ENCODE results near the gene CD99L2.
"Not testable (repeated sequence)": the region's sequence is repeated elsewhere in the genome, so short reads cannot be mapped to it uniquely, and the experiment has no call there.

The CD99L2 gene

GRCh38 chrX:150896632-150897031 is 1.8 kb downstream of the CD99L2 start:
- no peak for DNase-seq

GRCh38 chrX:150893936-150894335 is 4.5 kb downstream of the CD99L2 start:
- DNase-seq = no peak

GRCh38 chrX:150889131-150889530 is 9.3 kb downstream of the CD99L2 start:
- no peak for DNase-seq

GRCh38 chrX:150887906-150888465 is 10.5 kb downstream of the CD99L2 start:
- DNase-seq = no peak

- not testable (repeated sequence) for DNase-seq
Measured at GRCh38 chrX:150887268-150887667, 11.2 kb downstream of the CD99L2 start.

GRCh38 chrX:150886381-150886780 is 12.1 kb downstream of the CD99L2 start:
- no peak for DNase-seq

GRCh38 chrX:150880808-150881165 is 17.7 kb downstream of the CD99L2 start:
- DNase-seq = no peak

GRCh38 chrX:150879855-150880807 is 18.3 kb downstream of the CD99L2 start:
- no peak for DNase-seq

GRCh38 chrX:150875621-150876020 is 22.8 kb downstream of the CD99L2 start:
- DNase-seq = not testable (repeated sequence)

GRCh38 chrX:150874448-150874847 is 24.0 kb downstream of the CD99L2 start:
- DNase-seq = no peak

- DNase-seq = no peak
Measured at GRCh38 chrX:150873616-150874015, 24.9 kb downstream of the CD99L2 start.

GRCh38 chrX:150872773-150873336 is 25.6 kb downstream of the CD99L2 start:
- peak; percentile 65 for DNase-seq

GRCh38 chrX:150871341-150871811 is 27.1 kb downstream of the CD99L2 start:
- no peak for DNase-seq

- peak; percentile 59 for DNase-seq
Measured at GRCh38 chrX:150870487-150871340, 27.8 kb downstream of the CD99L2 start.

- no peak for DNase-seq
Measured at GRCh38 chrX:150870029-150870428, 28.4 kb downstream of the CD99L2 start.

- DNase-seq = no peak
Measured at GRCh38 chrX:150869450-150869849, 29.0 kb downstream of the CD99L2 start.

GRCh38 chrX:150868625-150869024 is 29.8 kb downstream of the CD99L2 start:
- no peak for DNase-seq

- DNase-seq = no peak
Measured at GRCh38 chrX:150864127-150864526, 34.3 kb downstream of the CD99L2 start.

- DNase-seq = peak; percentile 6
Measured at GRCh38 chrX:150863191-150863590, 35.3 kb downstream of the CD99L2 start.

- no peak for DNase-seq
Measured at GRCh38 chrX:150857453-150857852, 41.0 kb downstream of the CD99L2 start.

GRCh38 chrX:150856785-150857184 is 41.7 kb downstream of the CD99L2 start:
- DNase-seq = no peak

GRCh38 chrX:150856101-150856500 is 42.4 kb downstream of the CD99L2 start:
- no peak for DNase-seq

GRCh38 chrX:150854856-150855255 is 43.6 kb downstream of the CD99L2 start:
- peak; percentile 91 for DNase-seq

Measured in NCI-H2171 treated with DMSO at 0.1 percent for 48 hours (cell line).